HepG2 (cell line): ENCODE measurements around the gene JSRP1. TPM values are rescaled to one million over a fixed set of nuclear protein-coding genes. Genes with fewer than 3 reads are reported as not detected.

Experiments
- ARNTL ChIP-seq: sonication (generic); formaldehyde crosslinking; IDR thresholded peaks from 2 replicates; pipeline ENCODE4 v1.4.0; 2020; ENCODE audit warnings: mild to moderate bottlenecking, missing genetic modification reagents
- HNRNPL ChIP-seq: fragments of 200-400 bp; formaldehyde crosslinking; IDR thresholded peaks from 2 replicates; pipeline ENCODE4 v1.6.1; 2017; ENCODE audit warnings: mild to moderate bottlenecking, low read depth, low read length
- MAF1 ChIP-seq: sonication (generic); formaldehyde crosslinking; IDR thresholded peaks from 2 replicates; pipeline ENCODE4 v1.5.0; 2020; ENCODE audit warnings: missing genetic modification reagents, borderline replicate concordance
- NR1H2 ChIP-seq: sonication (generic); formaldehyde crosslinking; IDR thresholded peaks from 2 replicates; pipeline ENCODE4 v1.8.1; 2022; ENCODE audit warnings: low read depth, missing genetic modification reagents, borderline replicate concordance
- NR2C2 ChIP-seq: sonication (generic); formaldehyde crosslinking; IDR thresholded peaks from 2 replicates; pipeline ENCODE4 v1.4.0; 2020; ENCODE audit warnings: missing genetic modification reagents, mild to moderate bottlenecking, moderate library complexity, borderline replicate concordance
- SNAPC2 ChIP-seq: sonication (generic); formaldehyde crosslinking; IDR thresholded peaks from 2 replicates; pipeline ENCODE4 v1.8.1; 2022; ENCODE audit warnings: mild to moderate bottlenecking, missing genetic modification reagents
- TBX3 ChIP-seq: fragments of 450-650 bp; IDR thresholded peaks from 2 replicates; pipeline ENCODE4 v1.6.1; 2017; ENCODE audit warnings: antibody characterized with exemption, mild to moderate bottlenecking, inconsistent platforms, borderline replicate concordance
- TCF12 ChIP-seq, 2 experiments: fragments of 450-650 bp in 1 of 2; sonication (generic) in 1 of 2; formaldehyde crosslinking in 1 of 2; IDR thresholded peaks; 2 replicates each; pipeline versions ENCODE4 v1.6.1 to v1.8.0; 2017 to 2022; ENCODE audit warnings: antibody characterized with exemption in 1 of 2, mild to moderate bottlenecking in 1 of 2, missing genetic modification reagents in 1 of 2, moderate library complexity in 1 of 2
- ZIK1 ChIP-seq: sonication (generic); formaldehyde crosslinking; IDR thresholded peaks from 2 replicates; pipeline ENCODE4 v1.5.0; 2020; ENCODE audit warnings: mild to moderate bottlenecking, low read depth, missing genetic modification reagents, borderline replicate concordance
- ZNF331 ChIP-seq: sonication (generic); formaldehyde crosslinking; IDR thresholded peaks from 2 replicates; pipeline ENCODE4 v1.4.0; 2020; ENCODE audit warnings: missing genetic modification reagents
- ZNF512 ChIP-seq: sonication (generic); formaldehyde crosslinking; IDR thresholded peaks from 2 replicates; pipeline ENCODE4 v1.4.0; 2020; ENCODE audit warnings: mild to moderate bottlenecking, missing genetic modification reagents
- ZNF607 ChIP-seq: sonication (generic); formaldehyde crosslinking; IDR thresholded peaks from 2 replicates; pipeline ENCODE4 v1.5.1; 2020; ENCODE audit warnings: missing genetic modification reagents, mild to moderate bottlenecking, borderline replicate concordance
- ZNF629 ChIP-seq: sonication (generic); formaldehyde crosslinking; conservative IDR thresholded peaks from 2 replicates; pipeline ENCODE4 v1.5.0; 2020; ENCODE audit warnings: missing genetic modification reagents
- ZNF775 ChIP-seq: sonication (generic); formaldehyde crosslinking; IDR thresholded peaks from 2 replicates; pipeline ENCODE4 v1.4.0; 2020; ENCODE audit warnings: missing genetic modification reagents, mild to moderate bottlenecking, moderate library complexity, borderline replicate concordance
- ZNF777 ChIP-seq: sonication (generic); formaldehyde crosslinking; IDR thresholded peaks from 2 replicates; pipeline ENCODE4 v1.4.0; 2020; ENCODE audit warnings: missing genetic modification reagents
- ZNF878 ChIP-seq: sonication (generic); formaldehyde crosslinking; IDR thresholded peaks from 2 replicates; pipeline ENCODE4 v1.8.1; 2023; ENCODE audit warnings: mild to moderate bottlenecking, missing genetic modification reagents, moderate library complexity
- polyA plus RNA-seq, 8 experiments: library from polyadenylated mRNA; depleted of rRNA in 3 of 8; stranded (reverse) in 7 of 8; unstranded in 1 of 8; fragments of >200 nt; fragmentation: Illumina TruSeq in 4 of 8; extraction: Trizol in 4 of 8; gene quantifications; 2 replicates each; pipeline versions ENCODE4 v1.2.1 to v1.2.3, GENCODE V29; 2011 to 2016; ENCODE audit warnings: low read depth in 4 of 8, missing spikeins in 1 of 8, mixed read lengths in 1 of 8; ENCODE audit not compliant: insufficient read depth in 1 of 8
- total RNA-seq, 5 experiments: library from RNA; depleted of rRNA; stranded (reverse); fragments of >200 nt; fragmentation: Illumina TruSeq; extraction: Trizol; gene quantifications; 2 replicates each; pipeline ENCODE4 v1.2.3, GENCODE V29; 2016; ENCODE audit warnings: low read depth in 1 of 5
- TF ChIP-seq, protein P1 (sequence below): sonication (generic); formaldehyde crosslinking; IDR thresholded peaks from 2 replicates; pipeline ENCODE4 v1.5.0; 2020; ENCODE audit warnings: missing genetic modification reagents
- TF ChIP-seq, protein P2 (sequence below): sonication (generic); formaldehyde crosslinking; IDR thresholded peaks from 2 replicates; pipeline ENCODE4 v1.5.1; 2020; ENCODE audit warnings: missing genetic modification reagents, mild to moderate bottlenecking, borderline replicate concordance
- TF ChIP-seq, protein P3 (sequence below): sonication (generic); formaldehyde crosslinking; IDR thresholded peaks from 2 replicates; pipeline ENCODE4 v1.8.0; 2022; ENCODE audit warnings: missing genetic modification reagents, mild to moderate bottlenecking, borderline replicate concordance

The JSRP1 gene
- total and polyA plus RNA-seq, 2 of the 13 experiments (the other 11 are each of a cell fraction or from before 2014, with no cell fraction given), result 0.16 to 0.38 TPM

DNA sequence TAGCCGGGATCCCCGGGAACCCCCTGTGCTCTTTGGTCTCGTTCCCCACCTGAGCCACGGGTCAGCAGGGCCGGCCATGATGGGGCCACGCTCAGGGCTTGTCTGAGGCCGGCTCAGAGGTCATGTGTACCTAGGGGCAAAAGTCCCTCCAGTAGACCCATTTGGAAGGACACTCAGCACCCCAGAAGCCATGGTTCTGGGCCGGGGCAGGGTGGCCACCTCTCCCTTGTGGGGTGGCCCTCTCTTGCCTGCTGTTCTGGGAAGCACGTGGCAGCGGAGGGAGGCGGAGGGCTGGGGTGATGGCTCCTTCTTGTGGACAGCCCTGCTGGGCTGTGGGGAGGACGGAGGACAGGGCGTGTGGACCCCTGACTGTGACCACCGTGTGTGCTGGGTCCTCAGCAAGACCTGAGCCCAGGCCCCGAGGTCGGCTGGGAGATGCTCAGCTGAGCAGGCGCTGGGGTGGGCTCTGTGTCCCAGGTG, 32.2 kb upstream of the JSRP1 start (continued):
- TF ChIP-seq MAF1 (CRISPR knock-in tag), result no peak
- 0 out of 2 replicates have a peak, but pooled peaks have one; percentile 53 for TF ChIP-seq ZNF607 (CRISPR knock-in tag)
- TF ChIP-seq ZNF878 (CRISPR knock-in tag), result no peak
- no peak for TF ChIP-seq HNRNPL
- no peak for TF ChIP-seq SNAPC2 (CRISPR knock-in tag)
- TF ChIP-seq, protein P1, sequence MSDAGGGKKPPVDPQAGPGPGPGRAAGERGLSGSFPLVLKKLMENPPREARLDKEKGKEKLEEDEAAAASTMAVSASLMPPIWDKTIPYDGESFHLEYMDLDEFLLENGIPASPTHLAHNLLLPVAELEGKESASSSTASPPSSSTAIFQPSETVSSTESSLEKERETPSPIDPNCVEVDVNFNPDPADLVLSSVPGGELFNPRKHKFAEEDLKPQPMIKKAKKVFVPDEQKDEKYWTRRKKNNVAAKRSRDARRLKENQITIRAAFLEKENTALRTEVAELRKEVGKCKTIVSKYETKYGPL (CRISPR knock-in tag), result no peak
- TF ChIP-seq, protein P2, sequence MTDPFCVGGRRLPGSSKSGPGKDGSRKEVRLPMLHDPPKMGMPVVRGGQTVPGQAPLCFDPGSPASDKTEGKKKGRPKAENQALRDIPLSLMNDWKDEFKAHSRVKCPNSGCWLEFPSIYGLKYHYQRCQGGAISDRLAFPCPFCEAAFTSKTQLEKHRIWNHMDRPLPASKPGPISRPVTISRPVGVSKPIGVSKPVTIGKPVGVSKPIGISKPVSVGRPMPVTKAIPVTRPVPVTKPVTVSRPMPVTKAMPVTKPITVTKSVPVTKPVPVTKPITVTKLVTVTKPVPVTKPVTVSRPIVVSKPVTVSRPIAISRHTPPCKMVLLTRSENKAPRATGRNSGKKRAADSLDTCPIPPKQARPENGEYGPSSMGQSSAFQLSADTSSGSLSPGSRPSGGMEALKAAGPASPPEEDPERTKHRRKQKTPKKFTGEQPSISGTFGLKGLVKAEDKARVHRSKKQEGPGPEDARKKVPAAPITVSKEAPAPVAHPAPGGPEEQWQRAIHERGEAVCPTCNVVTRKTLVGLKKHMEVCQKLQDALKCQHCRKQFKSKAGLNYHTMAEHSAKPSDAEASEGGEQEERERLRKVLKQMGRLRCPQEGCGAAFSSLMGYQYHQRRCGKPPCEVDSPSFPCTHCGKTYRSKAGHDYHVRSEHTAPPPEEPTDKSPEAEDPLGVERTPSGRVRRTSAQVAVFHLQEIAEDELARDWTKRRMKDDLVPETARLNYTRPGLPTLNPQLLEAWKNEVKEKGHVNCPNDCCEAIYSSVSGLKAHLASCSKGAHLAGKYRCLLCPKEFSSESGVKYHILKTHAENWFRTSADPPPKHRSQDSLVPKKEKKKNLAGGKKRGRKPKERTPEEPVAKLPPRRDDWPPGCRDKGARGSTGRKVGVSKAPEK (CRISPR knock-in tag), result peak; percentile 43; the same call in 1 of the 2 replicates
- TF ChIP-seq TBX3, result no peak
- no peak for TF ChIP-seq TCF12 (IDR thresholded peaks at IDR 0.05)
- peak; percentile 24; the same call in 1 of the 2 replicates for TF ChIP-seq TCF12 (CRISPR knock-in tag; IDR thresholded peaks at IDR 0.05)
- TF ChIP-seq, protein P3, sequence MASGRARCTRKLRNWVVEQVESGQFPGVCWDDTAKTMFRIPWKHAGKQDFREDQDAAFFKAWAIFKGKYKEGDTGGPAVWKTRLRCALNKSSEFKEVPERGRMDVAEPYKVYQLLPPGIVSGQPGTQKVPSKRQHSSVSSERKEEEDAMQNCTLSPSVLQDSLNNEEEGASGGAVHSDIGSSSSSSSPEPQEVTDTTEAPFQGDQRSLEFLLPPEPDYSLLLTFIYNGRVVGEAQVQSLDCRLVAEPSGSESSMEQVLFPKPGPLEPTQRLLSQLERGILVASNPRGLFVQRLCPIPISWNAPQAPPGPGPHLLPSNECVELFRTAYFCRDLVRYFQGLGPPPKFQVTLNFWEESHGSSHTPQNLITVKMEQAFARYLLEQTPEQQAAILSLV (CRISPR knock-in tag), result no peak
- no peak for TF ChIP-seq ZIK1 (CRISPR knock-in tag)
- peak; percentile 54; the same call in 1 of the 2 replicates for TF ChIP-seq NR2C2 (CRISPR knock-in tag)
- TF ChIP-seq ZNF629 (CRISPR knock-in tag), result peak; percentile 53; the same call in 1 of the 2 replicates
- TF ChIP-seq ZNF775 (CRISPR knock-in tag), result no peak
- TF ChIP-seq NR1H2 (CRISPR knock-in tag), result no peak
- no peak for TF ChIP-seq ZNF777 (CRISPR knock-in tag)
- TF ChIP-seq ZNF512, result no peak
- no peak for TF ChIP-seq ZNF331 (CRISPR knock-in tag)
- TF ChIP-seq ARNTL (CRISPR knock-in tag), result peak; percentile 40; the same call in 1 of the 2 replicates
